Gastrocnemius medialis (tissue), 4 donors: Measurements from ENCODE around the gene KNDC1. TPM values are rescaled to one million over a fixed set of nuclear protein-coding genes. Genes with fewer than 3 reads are reported as not detected.

Source experiments
- ATAC-seq, 2 donors: fragments of 150-250 bp; one replicate each; pipeline ENCODE4 v1.9.1; 2016
- DNase-seq, 2 donors: peaks; one replicate each; pipeline ENCODE4 v3.0.0-alpha.2; 2019
- H3K27ac ChIP-seq, 4 donors: fragments of 200-600 bp; sonication (generic); 1 replicate in 1 of 4; 2 replicates in 3 of 4; pipeline ENCODE4 v1.5.1; 2016 to 2018; ENCODE audit warnings: mild to moderate bottlenecking in 2 of 4, moderate library complexity in 1 of 4
- H3K27me3 ChIP-seq, 3 donors: fragments of 200-600 bp; sonication (generic) in 2 of 3; 1 replicate in 1 of 3; 2 replicates in 2 of 3; pipeline versions ENCODE4 v1.5.1 to v1.6.0; 2016 to 2019; ENCODE audit warnings: mild to moderate bottlenecking in 1 of 3, moderate library complexity in 1 of 3
- H3K36me3 ChIP-seq, 2 donors: fragments of 200-600 bp; sonication (generic) in 1 of 2; one replicate each; pipeline ENCODE4 v1.5.1; 2017 to 2018
- H3K4me1 ChIP-seq, 2 donors: fragments of 200-600 bp; sonication (generic) in 1 of 2; one replicate each; pipeline ENCODE4 v1.5.1; 2016 to 2017; ENCODE audit warnings: mild to moderate bottlenecking in 2 of 2
- H3K4me3 ChIP-seq, 4 donors: fragments of 200-600 bp; sonication (generic) in 3 of 4; 1 replicate in 1 of 4; 2 replicates in 3 of 4; pipeline ENCODE4 v1.5.1; 2016 to 2019; ENCODE audit warnings: mild to moderate bottlenecking in 2 of 4
- H3K9me3 ChIP-seq, 3 donors: fragments of 200-600 bp; sonication (generic) in 2 of 3; 1 replicate in 1 of 3; 2 replicates in 2 of 3; pipeline ENCODE4 v1.5.1; 2016 to 2019
- POLR2A ChIP-seq, 2 donors: fragments of 450-650 bp; IDR thresholded peaks; one replicate each; pipeline ENCODE4 v1.6.1; 2017; ENCODE audit warnings: antibody characterized with exemption in 2 of 2, mild to moderate bottlenecking in 2 of 2, moderate library complexity in 2 of 2
- in situ Hi-C, 4 donors: fragments of 200-750 bp; cut with MboI; loops; one replicate each; pipeline versions ENCODE4 v1.15.0 to v1.8.0; 2017; ENCODE audit warnings: low sequenced_read_pairs in 4 of 4
- intact Hi-C: fragments of 100-400 bp; cut with DNase I; formaldehyde crosslinking; loops from one replicate; pipeline ENCODE4 v1.15.1; 2023; ENCODE audit warnings: low total_unique reads
- total RNA-seq, 4 donors: library from RNA; depleted of rRNA; stranded (reverse); fragments of >200 nt; gene quantifications; one replicate each; pipeline versions ENCODE4 v1.1.0 to v1.2.3, GENCODE V29; 2016
- TF ChIP-seq, protein P1 (sequence below), 5 experiments: fragments of 450-650 bp in 3 of 5; fragments of 200-600 bp in 2 of 5; sonication (generic) in 2 of 5; IDR thresholded peaks in 4 of 5; conservative IDR thresholded peaks in 1 of 5; 1 replicate in 4 of 5; 2 replicates in 1 of 5; pipeline ENCODE4 v1.5.1; 2016 to 2019; ENCODE audit warnings: antibody characterized with exemption in 5 of 5, mild to moderate bottlenecking in 3 of 5, moderate library complexity in 3 of 5

KNDC1 gene
- total RNA-seq, 4 donors from 2014 or later = 0.04 to 0.13 TPM; not detected in 2

DNA sequence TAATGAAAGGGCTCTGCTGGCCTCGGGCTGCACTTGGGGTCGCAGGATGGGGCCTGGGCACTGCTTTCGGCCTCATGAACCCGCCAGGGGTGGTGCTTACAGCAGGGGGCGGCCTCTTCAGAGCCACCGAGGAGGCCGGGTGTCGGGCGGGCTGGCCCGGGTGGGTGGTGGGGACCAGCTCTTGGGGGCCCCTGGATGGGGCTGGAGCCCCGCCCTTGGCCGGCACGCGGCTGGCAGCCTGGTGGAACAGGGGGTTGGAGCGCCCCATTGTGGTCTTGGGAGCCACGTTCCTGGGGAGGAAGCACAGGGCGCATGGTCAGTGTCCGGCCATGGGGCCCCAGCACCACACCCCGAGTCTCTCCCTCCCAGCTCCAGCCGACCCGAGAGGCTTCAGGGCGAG is 107.8 kb downstream of the KNDC1 start:
- intact Hi-C loops = no loop called here
- TF ChIP-seq, protein P1, sequence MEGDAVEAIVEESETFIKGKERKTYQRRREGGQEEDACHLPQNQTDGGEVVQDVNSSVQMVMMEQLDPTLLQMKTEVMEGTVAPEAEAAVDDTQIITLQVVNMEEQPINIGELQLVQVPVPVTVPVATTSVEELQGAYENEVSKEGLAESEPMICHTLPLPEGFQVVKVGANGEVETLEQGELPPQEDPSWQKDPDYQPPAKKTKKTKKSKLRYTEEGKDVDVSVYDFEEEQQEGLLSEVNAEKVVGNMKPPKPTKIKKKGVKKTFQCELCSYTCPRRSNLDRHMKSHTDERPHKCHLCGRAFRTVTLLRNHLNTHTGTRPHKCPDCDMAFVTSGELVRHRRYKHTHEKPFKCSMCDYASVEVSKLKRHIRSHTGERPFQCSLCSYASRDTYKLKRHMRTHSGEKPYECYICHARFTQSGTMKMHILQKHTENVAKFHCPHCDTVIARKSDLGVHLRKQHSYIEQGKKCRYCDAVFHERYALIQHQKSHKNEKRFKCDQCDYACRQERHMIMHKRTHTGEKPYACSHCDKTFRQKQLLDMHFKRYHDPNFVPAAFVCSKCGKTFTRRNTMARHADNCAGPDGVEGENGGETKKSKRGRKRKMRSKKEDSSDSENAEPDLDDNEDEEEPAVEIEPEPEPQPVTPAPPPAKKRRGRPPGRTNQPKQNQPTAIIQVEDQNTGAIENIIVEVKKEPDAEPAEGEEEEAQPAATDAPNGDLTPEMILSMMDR (IDR thresholded peaks at IDR 0.05 in 4 of 5, conservative IDR thresholded peaks at IDR 0.05 in 1 of 5) = no peak
- TF ChIP-seq POLR2A (IDR thresholded peaks at IDR 0.05) = no peak

DNA sequence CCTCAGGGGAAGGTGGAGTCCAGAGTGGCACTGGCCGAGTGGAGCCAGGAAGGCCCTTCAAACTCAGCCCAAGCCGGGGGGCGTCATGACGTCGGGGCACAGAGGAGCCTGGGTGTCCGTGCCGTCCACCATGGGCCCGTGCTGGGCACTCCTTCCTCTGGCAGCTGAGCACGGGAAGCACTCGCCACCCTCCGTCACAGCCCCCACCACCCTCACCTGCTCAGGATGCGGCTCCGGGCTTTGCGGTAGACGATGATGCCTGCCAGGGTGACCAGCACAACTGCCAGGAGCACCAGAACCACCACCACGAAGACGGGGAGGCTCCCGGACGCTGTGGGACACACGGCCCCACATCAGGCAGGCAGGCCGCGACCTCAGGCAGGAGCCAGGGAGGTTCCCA is 108.5 kb downstream of the KNDC1 start:
- H3K27me3 ChIP-seq = no peaks in the 10 kb centered on the region
- DNase-seq (no peak), ATAC-seq (no peak)
- H3K36me3 ChIP-seq = no peaks in the 10 kb centered on the region
- no peaks in the 10 kb centered on the region for H3K4me1 ChIP-seq
- H3K4me3 ChIP-seq = no peak overlapping the region
- no peak for TF ChIP-seq POLR2A (IDR thresholded peaks at IDR 0.05)
- TF ChIP-seq, protein P1 (IDR thresholded peaks at IDR 0.05 in 4 of 5, conservative IDR thresholded peaks at IDR 0.05 in 1 of 5) = no peak
- no peaks in the 10 kb centered on the region for H3K9me3 ChIP-seq
- no peak overlapping the region for H3K27ac ChIP-seq
- intact Hi-C loops (no loop called here), in situ Hi-C loops (no loop called here)

More for the DNA sequence above, 107.8 kb downstream of the KNDC1 start:
- Histone ChIP-seq H3K27ac (no peak overlapping the region), H3K9me3 (no peaks in the 10 kb centered on the region), H3K36me3 (no peaks in the 10 kb centered on the region), H3K27me3 (no peaks in the 10 kb centered on the region), H3K4me1 (no peaks in the 10 kb centered on the region), H3K4me3 (no peak overlapping the region)
- DNase-seq (no peak), ATAC-seq (no peak)
- in situ Hi-C loops = no loop called here

DNA sequence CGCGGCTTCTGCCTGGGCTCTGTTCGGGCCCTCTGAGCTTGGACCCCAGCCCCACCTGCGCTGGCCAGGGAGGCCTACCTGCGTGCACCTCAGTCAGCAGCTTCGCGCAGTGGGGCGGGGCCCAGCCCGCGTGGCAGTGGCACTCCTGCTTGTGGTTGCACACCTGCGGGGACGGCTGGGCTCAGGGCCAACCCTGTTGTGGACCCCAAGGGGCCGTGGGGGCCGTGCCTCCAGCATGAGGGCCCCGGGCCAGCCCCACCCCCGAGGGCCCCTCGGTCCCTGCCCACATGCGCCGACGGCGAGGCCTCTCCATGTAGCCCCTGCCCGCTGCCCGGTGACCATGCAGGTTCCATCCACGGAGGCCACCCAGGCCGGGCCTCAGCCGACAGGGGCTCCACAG is 109.3 kb downstream of the KNDC1 start:
- H3K9me3 ChIP-seq = no peaks in the 10 kb centered on the region
- H3K36me3 ChIP-seq = no peaks in the 10 kb centered on the region
- H3K4me1 ChIP-seq = no peaks in the 10 kb centered on the region
- H3K4me3 ChIP-seq = no peak overlapping the region
- no peaks in the 10 kb centered on the region for H3K27me3 ChIP-seq
- in situ Hi-C loops = no loop called here
- ATAC-seq = no peak
- no peak overlapping the region for H3K27ac ChIP-seq
- intact Hi-C loops = no loop called here
- DNase-seq = no peak
- TF ChIP-seq POLR2A (IDR thresholded peaks at IDR 0.05) = no peak
- TF ChIP-seq, protein P1 (IDR thresholded peaks at IDR 0.05 in 4 of 5, conservative IDR thresholded peaks at IDR 0.05 in 1 of 5) = no peak

DNA sequence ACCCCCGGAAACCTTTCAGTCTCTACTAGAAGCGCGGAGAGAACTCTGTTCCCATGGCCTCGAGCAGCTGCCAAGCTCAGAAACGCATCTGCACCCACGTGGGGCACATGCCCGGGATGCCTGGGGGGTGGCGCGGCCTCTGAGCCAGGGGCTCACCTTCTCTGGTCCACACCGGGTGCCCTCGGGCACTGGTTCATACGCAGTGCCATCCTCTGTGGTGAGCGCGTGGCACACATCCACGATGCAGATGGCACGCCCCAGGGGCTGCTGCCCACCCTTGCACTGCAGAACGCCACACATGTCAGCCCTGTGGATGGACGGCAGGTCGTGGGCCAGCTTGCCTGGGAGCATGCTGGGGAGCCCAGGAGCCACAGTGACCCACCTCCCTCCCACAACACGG is 110.2 kb downstream of the KNDC1 start:
- intact Hi-C loops = no loop called here
- no peak overlapping the region for H3K27ac ChIP-seq
- no peak for DNase-seq
- H3K27me3 ChIP-seq = peaks cover 0 to 4% (median 2%) of the 10 kb centered on the region in 3 donors
- H3K4me1 ChIP-seq = no peaks in the 10 kb centered on the region
- TF ChIP-seq POLR2A (IDR thresholded peaks at IDR 0.05) = no peak
- no peak overlapping the region for H3K4me3 ChIP-seq
- in situ Hi-C loops = no loop called here
- no peaks in the 10 kb centered on the region for H3K9me3 ChIP-seq
- no peak for ATAC-seq
- H3K36me3 ChIP-seq = no peaks in the 10 kb centered on the region

DNA sequence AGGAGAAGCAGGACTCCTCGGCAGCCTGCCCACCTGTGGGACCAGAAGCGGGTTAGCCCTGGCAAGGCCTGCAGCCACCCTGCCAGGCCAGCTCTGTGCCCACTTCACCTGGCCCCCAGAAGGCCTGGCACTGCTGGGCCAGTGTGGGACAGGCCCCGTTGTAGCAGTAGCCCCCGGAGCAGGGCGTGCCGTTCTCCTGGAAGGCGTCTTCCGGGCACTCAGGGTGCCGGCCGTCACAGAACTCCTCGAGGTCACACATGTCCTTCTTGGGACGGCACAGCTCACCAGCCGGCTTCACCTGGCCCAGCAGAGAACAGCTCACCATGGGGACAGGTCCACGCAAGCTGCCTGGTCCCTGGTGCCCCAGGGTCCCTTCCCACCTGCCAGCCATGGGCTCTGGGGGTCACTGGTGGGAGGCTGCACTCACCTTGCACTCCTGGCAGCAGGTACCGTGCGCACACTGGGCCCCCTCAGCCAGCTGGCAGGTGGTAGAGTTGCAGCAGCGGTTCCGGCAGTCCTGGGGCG is 110.8 kb downstream of the KNDC1 start:
- in situ Hi-C loops (no loop called here), intact Hi-C loops (no loop called here)
- Histone ChIP-seq H3K4me3 (no peak overlapping the region), H3K27ac (no peak overlapping the region), H3K9me3 (no peaks in the 10 kb centered on the region), H3K27me3 (peaks cover 5 to 10% (median 8%) of the 10 kb centered on the region in 3 donors), H3K4me1 (no peaks in the 10 kb centered on the region), H3K36me3 (no peaks in the 10 kb centered on the region)
- DNase-seq = no peak
- no peak for ATAC-seq
- TF ChIP-seq, protein P1 (IDR thresholded peaks at IDR 0.05 in 4 of 5, conservative IDR thresholded peaks at IDR 0.05 in 1 of 5) = no peak
- no peak for TF ChIP-seq POLR2A (IDR thresholded peaks at IDR 0.05)
